KBM-7 (cell line): ENCODE data around the gene GFER.

Experiments
- DNase-seq: peaks from one replicate; pipeline ENCODE4 v3.0.0-alpha.2; 2015
- in situ Hi-C: fragments of 300-500 bp; cut with MboI; formaldehyde crosslinking; loops from 2 replicates; pipeline ENCODE4 v1.14.3; 2020; ENCODE audit warnings: low sequenced_read_pairs, low pct_unique_long_range_greater_than_20kb, mixed read lengths

GFER gene

GRCh38 chr16:1985466-1986150 lies 1.6 kb downstream of the GFER start:
- in situ Hi-C loops = no loop called here
- DNase-seq = no peak

- in situ Hi-C loops = no loop called here
- no peak for DNase-seq
Observed at GRCh38 chr16:1987198-1987597, 3.2 kb downstream of the GFER start.

- no peak for DNase-seq
- in situ Hi-C loops = no loop called here
Observed at GRCh38 chr16:1989209-1990100, 5.5 kb downstream of the GFER start, which contains the start of gene SYNGR3. TSS of gene SYNGR3 (plus strand) at chr16:1989970. CDS start at chr16:1990103, 133 bp downstream.

GRCh38 chr16:1990101-1990350 lies 6.0 kb downstream of the GFER start:
- no peak for DNase-seq
- in situ Hi-C loops = no loop called here

DNA sequence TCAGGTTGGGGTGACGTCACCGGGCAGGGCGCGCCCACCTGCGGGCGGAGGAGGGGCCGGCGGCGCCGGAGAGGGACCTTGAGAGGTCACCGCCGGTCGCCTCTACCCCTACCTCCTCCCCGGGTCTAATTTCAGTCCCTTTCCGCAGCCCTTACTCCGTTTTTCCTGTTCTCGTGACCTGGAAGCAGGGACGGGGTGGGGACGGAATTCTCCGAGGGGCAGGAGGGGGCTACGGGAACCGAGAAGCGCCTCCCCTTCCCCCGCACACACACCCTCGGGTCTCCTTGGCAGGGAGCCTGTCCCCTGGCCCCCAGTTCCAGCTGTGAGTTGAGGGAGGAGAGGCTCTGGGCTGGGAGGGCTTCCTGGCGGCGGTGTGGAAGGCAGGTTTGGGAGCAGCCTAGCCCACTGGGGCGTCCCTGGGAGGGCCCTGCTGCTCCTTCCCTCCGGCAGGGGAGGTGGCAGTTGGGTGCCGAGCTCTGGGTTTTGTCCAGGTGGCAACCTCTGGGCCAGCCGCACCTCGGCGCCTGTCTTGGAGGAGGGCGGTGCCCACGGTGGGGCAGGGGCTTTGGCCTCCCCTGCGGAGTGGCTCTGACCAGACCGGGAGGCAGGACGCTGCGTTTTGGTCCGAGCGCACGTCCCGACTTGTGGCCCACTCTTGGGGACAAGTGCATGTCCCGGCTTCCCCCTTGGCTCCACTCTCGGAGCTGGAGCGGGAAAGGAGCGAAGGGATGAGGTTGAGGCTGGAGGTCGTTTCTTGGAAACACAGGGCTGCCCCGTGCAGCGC lies 6.5 kb downstream of the GFER start:
- no peak for DNase-seq
- in situ Hi-C loops = no loop called here

DNA sequence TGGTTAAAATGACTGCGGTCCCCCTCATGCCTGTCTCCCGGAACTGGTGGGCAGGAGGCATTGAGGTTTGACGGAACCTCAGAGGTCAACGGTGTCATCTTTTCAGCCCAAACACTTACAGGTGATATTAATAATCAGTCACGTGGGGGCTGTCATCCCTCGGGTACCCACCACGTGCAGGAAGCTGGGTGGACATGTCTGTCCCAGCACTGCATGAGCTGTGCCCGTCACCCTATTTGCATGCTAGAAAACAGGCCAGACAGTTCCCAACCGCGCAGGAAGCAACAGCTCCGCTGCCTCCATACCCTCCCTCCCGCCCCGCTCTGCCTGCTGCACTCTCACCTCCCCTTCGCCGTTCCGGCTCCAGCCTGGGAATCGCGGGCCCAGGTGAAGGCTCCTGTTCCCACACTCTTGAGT lies 7.2 kb downstream of the GFER start:
- no peak for DNase-seq
- in situ Hi-C loops = no loop called here

- no peak for DNase-seq
- in situ Hi-C loops = no loop called here
Observed at GRCh38 chr16:1991588-1991947, 7.6 kb downstream of the GFER start.

DNA sequence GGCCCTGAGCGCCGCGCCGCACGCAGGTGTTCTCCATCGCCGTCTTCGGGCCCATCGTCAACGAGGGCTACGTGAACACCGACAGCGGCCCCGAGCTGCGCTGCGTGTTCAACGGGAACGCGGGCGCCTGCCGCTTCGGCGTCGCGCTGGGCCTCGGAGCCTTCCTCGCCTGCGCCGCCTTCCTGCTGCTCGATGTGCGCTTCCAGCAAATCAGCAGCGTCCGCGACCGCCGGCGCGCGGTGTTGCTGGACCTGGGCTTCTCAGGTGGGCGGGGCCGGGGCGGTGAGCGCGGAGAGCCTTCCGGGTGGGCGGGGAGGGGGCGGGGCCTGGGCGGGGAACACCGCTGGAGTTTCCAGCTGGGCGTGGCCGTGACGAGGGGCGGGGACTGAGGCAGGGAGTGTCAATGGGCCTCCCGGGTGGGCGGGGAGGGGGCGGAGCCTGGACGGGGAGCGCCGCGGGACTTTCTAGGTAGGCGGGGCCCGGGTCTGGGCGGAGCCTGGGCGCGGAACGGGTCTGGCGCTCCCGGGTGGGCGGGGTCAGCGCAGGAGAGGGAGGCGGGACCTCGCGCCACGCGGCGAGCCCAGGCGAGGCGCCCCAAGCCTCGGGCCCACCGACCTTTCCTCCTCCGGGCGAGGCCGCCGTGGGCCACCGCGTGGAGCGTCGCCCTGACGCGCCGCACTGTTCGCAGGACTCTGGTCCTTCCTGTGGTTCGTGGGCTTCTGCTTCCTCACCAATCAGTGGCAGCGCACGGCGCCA lies 8.1 kb downstream of the GFER start:
- in situ Hi-C loops = no loop called here
- no peak for DNase-seq

DNA sequence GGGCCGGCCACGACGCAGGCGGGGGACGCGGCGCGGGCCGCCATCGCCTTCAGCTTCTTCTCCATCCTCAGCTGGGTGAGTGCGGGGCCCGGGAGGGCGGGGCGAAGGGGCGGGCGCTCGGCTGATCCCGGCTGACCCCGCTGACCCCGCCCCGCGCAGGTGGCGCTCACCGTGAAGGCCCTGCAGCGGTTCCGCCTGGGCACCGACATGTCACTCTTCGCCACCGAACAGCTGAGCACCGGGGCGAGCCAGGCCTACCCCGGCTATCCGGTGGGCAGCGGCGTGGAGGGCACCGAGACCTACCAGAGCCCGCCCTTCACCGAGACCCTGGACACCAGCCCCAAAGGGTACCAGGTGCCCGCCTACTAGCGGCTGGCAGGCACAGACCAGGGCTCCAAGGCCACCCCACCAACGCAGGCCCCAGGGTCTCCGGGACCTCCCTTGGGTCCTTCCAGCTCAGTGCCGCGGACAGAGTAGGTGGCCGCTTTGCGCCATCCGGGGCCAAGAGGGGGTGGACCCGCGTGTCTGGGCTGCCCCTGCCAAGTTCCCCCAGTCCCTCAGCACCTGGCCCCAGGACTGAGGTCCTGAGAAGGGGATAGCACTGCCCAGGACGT lies 8.8 kb downstream of the GFER start:
- in situ Hi-C loops = no loop called here

DNA sequence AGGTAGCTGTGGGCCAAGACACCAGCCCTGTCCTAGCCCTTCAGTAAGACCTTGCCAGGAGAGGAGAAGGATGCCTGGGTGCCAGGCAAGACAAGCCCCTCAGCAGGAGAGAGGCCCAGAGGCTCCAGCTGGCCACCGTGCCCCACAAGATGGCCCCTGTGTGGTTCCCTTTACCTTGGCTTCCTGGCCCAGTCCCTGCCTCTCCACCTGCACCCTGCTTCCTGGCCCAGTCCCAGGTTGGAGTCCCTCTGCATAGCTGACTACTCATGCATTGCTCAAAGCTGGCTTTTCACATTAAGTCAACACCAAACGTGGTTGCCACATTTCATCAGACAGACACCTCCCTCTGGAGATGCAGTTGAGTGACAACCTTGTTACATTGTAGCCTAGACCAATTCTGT lies 9.7 kb downstream of the GFER start:
- DNase-seq = no peak

More for the DNA sequence above, 8.8 kb downstream of the GFER start:
- DNase-seq = no peak

DNA sequence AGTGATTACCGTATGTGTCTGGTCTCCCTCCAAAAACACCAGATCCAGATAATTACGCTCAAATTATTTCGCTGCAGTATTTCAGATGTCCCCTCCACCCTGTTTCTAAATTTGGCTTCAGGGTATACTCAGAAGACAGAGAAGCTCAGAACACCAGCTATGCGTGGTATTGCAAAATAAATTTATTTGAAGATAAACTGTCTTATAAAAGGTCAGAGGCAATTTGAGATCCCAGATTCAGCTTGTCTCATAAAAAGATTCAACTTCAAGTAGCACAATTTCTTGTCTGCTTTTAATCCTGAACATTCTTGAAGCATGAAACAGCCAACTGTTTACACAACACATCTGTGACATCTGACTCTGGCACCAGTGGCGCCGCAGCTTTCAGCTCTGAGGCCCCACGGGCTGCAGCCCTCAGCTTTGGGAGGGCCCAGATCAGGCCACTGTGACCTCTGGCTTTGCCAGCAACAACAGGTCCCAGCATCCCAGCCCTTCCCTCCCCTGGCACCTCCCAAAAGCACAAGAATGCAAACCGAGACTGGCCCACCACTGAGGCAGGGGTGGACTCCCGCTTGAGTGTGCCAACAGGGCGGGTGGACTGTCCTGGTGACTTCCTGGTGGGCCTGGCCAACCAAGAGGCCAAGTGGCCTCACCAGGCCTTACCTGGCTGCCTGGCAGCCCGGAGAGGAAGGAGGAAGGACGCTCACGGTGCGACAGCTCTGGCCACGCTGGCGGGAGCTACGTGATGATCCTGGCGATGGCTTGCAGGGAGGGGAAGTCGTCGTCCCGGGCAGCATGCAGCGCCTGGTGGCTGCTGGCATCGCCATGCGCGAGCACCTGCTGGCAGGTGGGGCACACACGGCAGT lies 13.7 kb downstream of the GFER start:
- no peak for DNase-seq
- in situ Hi-C loops = no loop called here

More for the DNA sequence above, 9.7 kb downstream of the GFER start:
- in situ Hi-C loops = no loop called here

DNA sequence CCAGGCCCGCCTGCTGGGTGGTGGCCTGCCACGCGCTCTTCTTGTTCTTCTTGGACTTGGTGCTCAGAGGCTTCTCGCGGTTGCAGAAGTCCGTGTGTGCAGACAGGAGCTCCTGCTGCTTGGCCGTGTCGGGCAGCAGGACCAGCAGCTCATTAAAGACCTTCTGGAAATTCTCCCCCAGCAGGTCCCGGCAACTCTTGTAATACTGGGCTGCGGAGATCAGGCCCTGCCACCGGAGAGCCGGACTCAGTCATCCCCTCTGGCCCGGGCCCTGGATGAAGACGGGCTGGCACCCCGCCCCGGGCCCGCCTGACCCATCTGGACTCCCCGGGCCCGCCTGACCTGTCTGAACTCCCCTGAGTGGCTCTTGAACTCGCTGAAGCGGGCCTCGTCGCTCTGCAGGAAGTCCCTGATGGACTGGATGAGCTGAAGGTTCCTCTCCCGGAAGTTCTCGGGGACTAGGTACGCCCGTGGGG lies 14.4 kb downstream of the GFER start:
- DNase-seq = no peak
- in situ Hi-C loops = no loop called here

DNA sequence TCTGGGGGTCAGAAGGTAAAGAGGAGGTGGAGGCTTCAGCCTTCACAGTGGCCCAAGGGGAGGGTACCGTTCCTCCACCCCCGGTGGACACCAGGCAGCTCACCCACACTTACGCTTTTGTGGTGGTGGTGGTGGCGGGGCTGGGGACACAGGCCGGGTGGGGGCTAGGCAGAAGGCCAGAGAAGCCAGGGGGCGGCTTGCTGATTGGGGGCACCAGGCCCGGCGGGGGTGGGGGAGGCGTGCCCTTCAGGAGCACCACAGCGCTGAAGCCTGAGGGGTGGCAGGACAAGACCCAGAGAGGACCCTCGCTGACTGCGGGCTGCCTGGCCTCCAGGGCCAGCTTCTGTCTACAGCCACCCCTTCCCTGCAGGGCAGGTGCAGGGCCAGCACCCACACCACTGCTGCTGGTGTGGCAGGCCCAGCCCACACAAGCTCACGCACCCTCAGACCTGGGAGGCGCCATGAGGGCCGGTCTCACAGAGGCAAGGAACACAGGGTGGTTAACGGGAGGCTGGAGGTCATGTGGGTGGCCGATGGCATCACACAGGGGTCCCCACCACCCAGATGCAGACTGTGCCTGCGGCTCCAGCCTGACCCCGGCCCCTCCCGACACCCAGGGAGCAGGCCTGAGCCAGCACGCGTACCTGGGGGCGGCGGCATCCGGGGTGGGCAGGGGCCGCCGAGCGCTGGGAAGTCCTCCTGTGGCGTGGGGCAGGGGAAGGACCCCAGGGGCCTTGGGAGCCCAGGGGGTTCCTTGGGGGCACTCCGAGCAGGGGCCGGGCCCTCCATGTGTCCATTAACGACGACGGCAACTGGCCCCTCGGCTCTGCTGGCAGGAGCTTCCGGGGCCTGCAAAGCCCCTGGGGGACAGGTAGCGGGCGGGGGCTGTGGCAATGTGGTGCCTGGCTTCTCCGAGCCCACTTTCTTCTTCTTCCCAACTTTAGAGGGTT lies 15.1 kb downstream of the GFER start:
- in situ Hi-C loops = no loop called here
- no peak for DNase-seq

GRCh38 chr16:1999866-2000514 lies 16.0 kb downstream of the GFER start:
- DNase-seq = no peak
- in situ Hi-C loops = no loop called here

- in situ Hi-C loops = no loop called here
- no peak for DNase-seq
Observed at GRCh38 chr16:2001035-2001434, 17.0 kb downstream of the GFER start.
